GM10266 (cell line): Measurements from ENCODE around the gene SORCS1.

ENCODE experiments used
- DNase-seq: peaks from one replicate; pipeline ENCODE4 v3.0.0; 2012; ENCODE audit errors: extremely low spot score
- CTCF ChIP-seq: IDR thresholded peaks from 2 replicates; pipeline ENCODE4 v1.5.1; 2012; ENCODE audit warnings: mild to moderate bottlenecking, low read depth; ENCODE audit not compliant: control insufficient read depth, insufficient read depth; ENCODE audit errors: missing control alignments

Gene SORCS1

GRCh38 chr10:106900016-106900652 is 264.4 kb downstream of the SORCS1 start:
- DNase-seq: no peak
- TF ChIP-seq CTCF: no peak

- no peak for TF ChIP-seq CTCF
- no peak for DNase-seq
These were observed 266.1 kb downstream of the SORCS1 start for GRCh38 chr10:106898446-106898845.

GRCh38 chr10:106897719-106898118 is 266.8 kb downstream of the SORCS1 start:
- no peak for DNase-seq
- TF ChIP-seq CTCF: no peak

GRCh38 chr10:106894692-106895091 is 269.8 kb downstream of the SORCS1 start:
- no peak for TF ChIP-seq CTCF
- DNase-seq: no peak

GRCh38 chr10:106877574-106877973 is 286.9 kb downstream of the SORCS1 start:
- no peak for DNase-seq
- TF ChIP-seq CTCF: no peak

GRCh38 chr10:106874604-106874889 is 290.0 kb downstream of the SORCS1 start:
- DNase-seq: no peak
- TF ChIP-seq CTCF: no peak

GRCh38 chr10:106873770-106874603 is 290.5 kb downstream of the SORCS1 start:
- no peak for DNase-seq
- no peak for TF ChIP-seq CTCF
